HepG2 (cell line): Measurements from ENCODE around the gene P2RY8.

Experiments
- POLR2A ChIP-seq, 2 experiments: IDR thresholded peaks; 2 replicates each; pipeline ENCODE4 v1.6.1; 2011; ENCODE audit warnings: low read depth in 2 of 2, low read length in 2 of 2, mild to moderate bottlenecking in 1 of 2, moderate library complexity in 1 of 2; ENCODE audit not compliant: insufficient read depth in 1 of 2
- ZIK1 ChIP-seq: sonication (generic); formaldehyde crosslinking; IDR thresholded peaks from 2 replicates; pipeline ENCODE4 v1.5.0; 2020; ENCODE audit warnings: mild to moderate bottlenecking, low read depth, missing genetic modification reagents, borderline replicate concordance

GRCh38 chrX:1418901-1419544 lies 118.0 kb downstream of the P2RY8 start:
- TF ChIP-seq POLR2A (IDR thresholded peaks at IDR 0.05; ENCODE audit: insufficient read depth in 1 of 2, low read depth in 2 of 2, low read length in 2 of 2): peak in 1 of 2 experiments; percentile 36; a peak in 1 of 4 replicates
- TF ChIP-seq ZIK1 (CRISPR knock-in tag): no peak
